Stomach (tissue), 4 donors: ENCODE data around the gene TCEAL2.

Experiments used
- POLR2A ChIP-seq, 4 donors: fragments of 450-650 bp; IDR thresholded peaks; one replicate each; pipeline ENCODE4 v1.6.1; 2016; ENCODE audit warnings: antibody characterized with exemption in 4 of 4, control low read depth in 2 of 4, mild to moderate bottlenecking in 1 of 4, moderate library complexity in 1 of 4
- POLR2AphosphoS5 ChIP-seq, 3 donors: sonication (generic); formaldehyde crosslinking; IDR thresholded peaks; one replicate each; pipeline ENCODE4 v1.6.1; 2016; ENCODE audit warnings: antibody characterized with exemption in 3 of 3

DNA sequence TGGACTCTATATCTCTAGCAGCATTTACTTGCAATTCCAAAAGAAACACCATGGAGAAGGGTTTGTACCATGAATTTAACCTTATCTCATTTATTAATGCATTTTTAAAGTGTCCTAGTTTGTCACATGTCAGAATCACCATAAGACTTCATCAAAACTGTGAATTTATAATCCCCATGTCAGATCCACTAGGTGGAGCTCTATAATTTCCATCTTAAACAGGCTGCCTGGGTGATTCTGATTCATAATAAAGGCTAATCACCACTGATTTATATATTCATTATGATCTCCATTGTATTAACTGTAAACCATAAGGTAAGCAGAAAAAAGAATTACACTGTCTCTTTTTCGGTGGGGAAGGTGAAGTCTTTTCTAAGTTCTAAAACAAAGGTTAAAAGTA, 4.0 kb downstream of the TCEAL2 start:
- no peak for TF ChIP-seq POLR2A (IDR thresholded peaks at IDR 0.05)
- TF ChIP-seq POLR2AphosphoS5 (IDR thresholded peaks at IDR 0.05), result no peak
